Breast epithelium (tissue), 3 donors: Measurements from ENCODE around the gene TF.

Experiments used
- CTCF ChIP-seq, 3 donors: fragments of 450-650 bp; IDR thresholded peaks; one replicate each; pipeline ENCODE4 v1.5.1; 2016 to 2017; ENCODE audit warnings: antibody characterized with exemption in 3 of 3, mild to moderate bottlenecking in 3 of 3, moderate library complexity in 3 of 3
- POLR2A ChIP-seq: fragments of 450-650 bp; IDR thresholded peaks from one replicate; pipeline ENCODE4 v1.6.1; 2016; ENCODE audit warnings: antibody characterized with exemption, mild to moderate bottlenecking, moderate library complexity
- POLR2AphosphoS5 ChIP-seq, 3 donors: sonication (generic); formaldehyde crosslinking; IDR thresholded peaks; one replicate each; pipeline ENCODE4 v1.6.1; 2017; ENCODE audit warnings: antibody characterized with exemption in 3 of 3

GRCh38 chr3:133838296-133838789 is 92.2 kb downstream of the TF start:
- TF ChIP-seq CTCF (IDR thresholded peaks at IDR 0.05) (no peak), POLR2AphosphoS5 (IDR thresholded peaks at IDR 0.05) (no peak), POLR2A (no peak)
